ENCODE results near the gene GLI3. TPM values are rescaled to one million over a fixed set of nuclear protein-coding genes. Genes with fewer than 3 reads are reported as not detected.

Gene GLI3
- polyA plus RNA-seq, 1 experiment = 6.0 TPM

DNA sequence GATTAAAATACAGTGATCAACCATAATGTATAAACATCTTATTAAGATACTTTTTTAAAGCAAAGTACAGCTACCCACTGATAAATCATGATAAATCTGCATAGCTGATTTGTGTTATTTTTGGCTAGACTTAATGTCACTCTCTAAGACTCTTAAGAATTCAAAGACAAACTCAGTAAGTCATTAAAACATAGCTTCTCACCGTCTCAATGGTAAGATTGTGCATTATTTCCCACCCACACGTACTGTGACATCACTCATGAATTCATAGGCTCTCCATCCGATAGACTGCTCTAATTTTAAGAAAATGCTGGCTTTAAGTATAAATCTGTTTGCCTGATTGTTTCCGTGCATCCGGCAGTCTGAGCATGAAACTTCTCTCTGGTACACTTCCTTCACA, 266.1 kb downstream of the GLI3 start:
- CTCF ChIA-PET = interaction anchor here (0.6 to 1.7 kb wide), 4 partner anchors 9 to 861 kb away, joined by 3 to 11 read pairs (median 3); no protein-coding TSS in a partner anchor
- Histone ChIP-seq H3K4me3 (ENCODE audit: low read depth, low read length) (no peak overlapping the region), H3K27me3 (ENCODE audit: control insufficient read depth, insufficient read depth, low read length) (no peaks in the 10 kb centered on the region), H3K9me3 (ENCODE audit: control insufficient read depth, insufficient read depth, low read length) (no peaks in the 10 kb centered on the region; the same call in 1 of the 2 replicates), H3K27ac (ENCODE audit: low read depth, low read length) (no peak overlapping the region)
- POLR2A ChIA-PET = no interaction called here
- no peak for DNase-seq (ENCODE audit: low read depth, low spot score)
- TF ChIP-seq, protein P1, sequence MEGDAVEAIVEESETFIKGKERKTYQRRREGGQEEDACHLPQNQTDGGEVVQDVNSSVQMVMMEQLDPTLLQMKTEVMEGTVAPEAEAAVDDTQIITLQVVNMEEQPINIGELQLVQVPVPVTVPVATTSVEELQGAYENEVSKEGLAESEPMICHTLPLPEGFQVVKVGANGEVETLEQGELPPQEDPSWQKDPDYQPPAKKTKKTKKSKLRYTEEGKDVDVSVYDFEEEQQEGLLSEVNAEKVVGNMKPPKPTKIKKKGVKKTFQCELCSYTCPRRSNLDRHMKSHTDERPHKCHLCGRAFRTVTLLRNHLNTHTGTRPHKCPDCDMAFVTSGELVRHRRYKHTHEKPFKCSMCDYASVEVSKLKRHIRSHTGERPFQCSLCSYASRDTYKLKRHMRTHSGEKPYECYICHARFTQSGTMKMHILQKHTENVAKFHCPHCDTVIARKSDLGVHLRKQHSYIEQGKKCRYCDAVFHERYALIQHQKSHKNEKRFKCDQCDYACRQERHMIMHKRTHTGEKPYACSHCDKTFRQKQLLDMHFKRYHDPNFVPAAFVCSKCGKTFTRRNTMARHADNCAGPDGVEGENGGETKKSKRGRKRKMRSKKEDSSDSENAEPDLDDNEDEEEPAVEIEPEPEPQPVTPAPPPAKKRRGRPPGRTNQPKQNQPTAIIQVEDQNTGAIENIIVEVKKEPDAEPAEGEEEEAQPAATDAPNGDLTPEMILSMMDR (IDR thresholded peaks at IDR 0.05; ENCODE audit: low read depth, low read length) = no peak

DNA sequence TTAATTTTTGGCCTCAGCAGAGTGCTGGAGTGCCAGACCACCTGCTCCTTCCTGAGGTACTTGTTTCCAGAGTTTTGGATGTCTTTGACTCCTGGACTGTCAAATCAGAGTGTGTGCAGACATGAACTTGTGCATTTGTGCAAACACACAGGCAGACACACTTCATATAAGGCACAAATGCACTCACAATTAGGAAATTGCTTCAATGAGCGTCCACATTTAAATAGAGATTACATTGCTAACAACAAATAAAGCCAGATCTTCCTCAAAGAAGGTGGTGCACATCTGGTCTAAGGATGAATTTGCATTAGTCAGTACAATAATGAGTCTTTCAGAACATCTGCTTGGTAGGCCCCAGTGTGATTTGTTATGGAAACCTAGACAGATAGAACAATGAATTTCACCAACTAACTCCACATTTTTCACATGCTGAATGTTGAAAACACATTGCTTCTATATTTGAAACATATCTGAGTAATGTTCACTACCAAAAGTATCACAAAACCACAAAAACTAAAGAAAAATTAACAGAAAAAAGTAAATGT, 267.4 kb downstream of the GLI3 start:
- Histone ChIP-seq H3K27me3 (ENCODE audit: control insufficient read depth, insufficient read depth, low read length) (no peaks in the 10 kb centered on the region), H3K9me3 (ENCODE audit: control insufficient read depth, insufficient read depth, low read length) (peaks cover 7% of the 10 kb centered on the region; the same call in 1 of the 2 replicates), H3K4me3 (ENCODE audit: low read depth, low read length) (no peak overlapping the region), H3K27ac (ENCODE audit: low read depth, low read length) (no peak overlapping the region)
- CTCF ChIA-PET = no interaction called here
- POLR2A ChIA-PET = no interaction called here
- no peak for DNase-seq (ENCODE audit: low read depth, low spot score)
- TF ChIP-seq, protein P1 (IDR thresholded peaks at IDR 0.05; ENCODE audit: low read depth, low read length) = no peak

DNA sequence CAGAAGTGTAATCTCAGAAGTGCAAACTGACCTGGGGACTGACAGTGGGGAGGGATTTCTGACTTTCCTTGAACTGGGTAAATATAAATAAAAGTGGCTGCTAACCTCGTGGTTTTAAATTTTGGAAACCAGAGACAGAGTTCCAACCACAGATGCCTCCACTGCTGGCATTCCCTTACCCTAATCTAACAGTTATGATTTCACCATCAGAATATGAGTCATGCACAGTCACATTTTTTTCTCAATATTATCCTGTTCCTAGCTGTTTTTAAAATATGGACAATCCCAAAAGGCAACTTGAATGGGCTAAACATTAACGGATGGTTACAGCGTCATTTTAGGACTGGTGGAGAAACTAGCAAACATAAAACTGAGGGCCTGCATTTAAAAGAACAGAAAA, 269.9 kb downstream of the GLI3 start:
- H3K27ac ChIP-seq (ENCODE audit: low read depth, low read length) = no peak overlapping the region
- H3K4me3 ChIP-seq (ENCODE audit: low read depth, low read length) = no peak overlapping the region
- TF ChIP-seq, protein P1 (IDR thresholded peaks at IDR 0.05; ENCODE audit: low read depth, low read length) = no peak
- H3K9me3 ChIP-seq (ENCODE audit: control insufficient read depth, insufficient read depth, low read length) = peaks cover 7% of the 10 kb centered on the region; the same call in 1 of the 2 replicates
- DNase-seq (ENCODE audit: low read depth, low spot score) = no peak
- H3K27me3 ChIP-seq (ENCODE audit: control insufficient read depth, insufficient read depth, low read length) = no peaks in the 10 kb centered on the region
- ChIA-PET POLR2A (interaction anchor here (0.7 to 1.1 kb wide), 2 partner anchors 24 to 109 kb away, joined by 3 read pairs; no protein-coding TSS in a partner anchor), CTCF (interaction anchor here (1.0 to 1.5 kb wide), 4 partner anchors 10 to 865 kb away, joined by 3 to 18 read pairs (median 4); no protein-coding TSS in a partner anchor)

DNA sequence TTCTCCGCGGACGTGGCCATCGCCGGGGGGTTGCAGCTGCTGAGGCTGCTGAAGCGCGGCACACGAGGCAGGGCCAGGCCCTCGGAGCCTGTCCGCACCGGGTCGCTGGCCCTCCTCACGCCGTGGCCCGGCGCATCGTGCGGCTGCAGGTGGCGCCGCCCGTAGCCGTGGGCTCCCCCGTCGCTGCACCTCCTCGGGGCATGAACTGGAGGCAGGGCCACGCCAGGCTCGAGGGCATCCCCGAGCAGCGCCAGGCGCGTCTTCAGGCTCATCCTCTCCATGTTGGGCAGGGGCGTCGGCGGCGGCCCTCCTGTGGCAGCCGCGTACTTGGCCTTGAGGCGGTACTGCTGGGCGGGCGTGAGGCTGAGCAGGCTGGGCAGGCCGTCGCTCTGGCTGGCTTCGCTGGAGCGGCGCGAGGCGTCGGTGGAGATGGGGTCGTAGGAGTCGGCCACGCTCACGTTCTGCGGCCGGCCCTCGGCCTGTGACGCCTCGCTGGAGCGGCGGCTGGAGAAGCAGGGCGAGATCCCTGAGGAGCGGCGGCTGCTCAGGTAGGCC, 271.0 kb downstream of the GLI3 start:
- ChIA-PET POLR2A (no interaction called here), CTCF (interaction anchor here (1.4 kb wide), 1 partner anchor 25 kb away, joined by 5 read pairs; no protein-coding TSS in a partner anchor)
- no peak overlapping the region for H3K27ac ChIP-seq (ENCODE audit: low read depth, low read length)
- DNase-seq (ENCODE audit: low read depth, low spot score) = no peak
- peaks cover 7% of the 10 kb centered on the region; the same call in 1 of the 2 replicates for H3K9me3 ChIP-seq (ENCODE audit: control insufficient read depth, insufficient read depth, low read length)
- TF ChIP-seq, protein P1 (IDR thresholded peaks at IDR 0.05; ENCODE audit: low read depth, low read length) = no peak
- no peak overlapping the region for H3K4me3 ChIP-seq (ENCODE audit: low read depth, low read length)
- H3K27me3 ChIP-seq (ENCODE audit: control insufficient read depth, insufficient read depth, low read length) = no peaks in the 10 kb centered on the region

Data from AG04450 (cell line).